ENCODE measurements around the gene SLC7A11. TPM values are rescaled to one million over a fixed set of nuclear protein-coding genes. Genes with fewer than 3 reads are reported as not detected.

SLC7A11 gene
- total and polyA plus RNA-seq, 10 of the 15 experiments (the other 5 are each of a cell fraction or from before 2014, with no cell fraction given), result 1.6 to 9.8 (median 3.5) TPM

DNA sequence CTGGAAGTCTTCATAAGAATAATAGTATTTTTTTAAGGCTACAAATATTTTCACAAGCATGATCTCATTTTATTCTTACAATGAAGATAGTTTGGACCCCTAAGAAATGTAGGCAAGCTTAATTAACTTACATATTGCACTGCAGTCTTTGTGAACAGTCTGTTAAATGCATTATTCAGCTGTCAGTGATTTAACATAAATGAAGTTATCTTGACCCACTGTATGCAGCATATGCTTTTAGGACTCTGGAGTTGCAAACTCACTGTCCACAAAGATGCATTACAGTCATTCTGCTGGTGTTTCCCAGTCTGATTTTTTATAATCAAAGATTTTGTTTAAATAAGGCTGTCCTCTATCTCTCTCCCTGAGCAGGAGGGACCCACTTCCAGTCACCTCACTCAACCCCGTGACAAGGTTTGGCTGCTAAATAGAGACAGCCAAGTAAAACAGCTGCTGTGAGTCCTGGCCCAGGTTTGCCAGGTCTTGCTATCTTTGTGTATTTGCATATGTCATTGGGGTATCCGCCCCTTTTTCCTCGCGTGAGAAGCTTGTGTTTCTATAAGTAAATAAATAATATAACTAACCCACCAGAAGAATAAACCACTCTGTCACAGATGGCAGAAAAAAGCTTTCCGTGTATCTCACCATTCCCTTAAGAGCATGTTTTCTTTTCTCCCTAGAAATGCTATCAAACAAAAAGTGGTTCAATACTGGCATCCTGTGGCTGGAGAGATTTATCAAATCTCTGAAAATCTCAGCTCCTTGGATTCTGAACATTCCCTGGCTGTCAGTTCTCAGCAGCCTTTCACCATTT, 67.0 kb downstream of the SLC7A11 start (continued):
- TF ChIP-seq, protein P1, sequence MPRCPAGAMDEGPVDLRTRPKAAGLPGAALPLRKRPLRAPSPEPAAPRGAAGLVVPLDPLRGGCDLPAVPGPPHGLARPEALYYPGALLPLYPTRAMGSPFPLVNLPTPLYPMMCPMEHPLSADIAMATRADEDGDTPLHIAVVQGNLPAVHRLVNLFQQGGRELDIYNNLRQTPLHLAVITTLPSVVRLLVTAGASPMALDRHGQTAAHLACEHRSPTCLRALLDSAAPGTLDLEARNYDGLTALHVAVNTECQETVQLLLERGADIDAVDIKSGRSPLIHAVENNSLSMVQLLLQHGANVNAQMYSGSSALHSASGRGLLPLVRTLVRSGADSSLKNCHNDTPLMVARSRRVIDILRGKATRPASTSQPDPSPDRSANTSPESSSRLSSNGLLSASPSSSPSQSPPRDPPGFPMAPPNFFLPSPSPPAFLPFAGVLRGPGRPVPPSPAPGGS (IDR thresholded peaks at IDR 0.05; ENCODE audit: borderline replicate concordance, insufficient read depth, low read depth, low read length, poor library complexity, severe bottlenecking), result no peak
- no peak for TF ChIP-seq JUND (IDR thresholded peaks at IDR 0.05; ENCODE audit: low read depth, low read length)

DNA sequence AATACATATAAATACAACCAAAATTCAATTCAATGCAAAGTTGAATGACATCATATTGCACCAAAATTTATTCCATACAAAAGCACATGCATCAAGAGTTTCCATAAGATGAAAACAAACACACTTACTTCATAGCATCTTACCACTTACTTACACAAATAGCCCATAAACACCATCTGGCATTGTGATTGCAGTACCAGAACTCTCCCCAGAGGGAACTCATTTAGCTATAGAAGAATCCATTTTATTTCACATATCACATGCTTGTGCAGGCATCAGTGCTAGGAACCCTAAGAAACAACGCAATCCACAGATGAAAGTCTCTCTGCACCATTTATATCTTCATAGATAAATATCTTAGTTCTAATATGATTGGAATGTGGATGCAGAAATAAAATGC, 77.9 kb downstream of the SLC7A11 start:
- CTCF ChIA-PET, result interaction anchor here (2.1 to 3.6 kb wide), 2 partner anchors 19 to 128 kb away, joined by 5 to 12 read pairs; no protein-coding TSS in a partner anchor
- BruUV-seq (replicated peaks), result no TSS peak
- no peak for DNase-seq (ENCODE audit: low read depth, low spot score)
- Histone ChIP-seq H3K9me3 (replicated peaks; ENCODE audit: control insufficient read depth, insufficient read depth, low read length) (no peaks in the 10 kb centered on the region), H3K27ac (ENCODE audit: control insufficient read depth, insufficient read depth) (no peak overlapping the region), H3K4me3 (no peak overlapping the region), H3K79me2 (ENCODE audit: control insufficient read depth, insufficient read depth, low read length) (no peaks in the 10 kb centered on the region), H3K4me2 (ENCODE audit: control insufficient read depth, insufficient read depth) (no peak overlapping the region), H4K20me1 (ENCODE audit: control insufficient read depth, insufficient read depth) (no peaks in the 10 kb centered on the region), H3K27me3 (replicated peaks in 1 of 2; ENCODE audit: control insufficient read depth in 2 of 2, insufficient read depth in 2 of 2, low read length in 1 of 2) (no peaks in the 10 kb centered on the region), H2AFZ (ENCODE audit: control insufficient read depth, low read depth, low read length) (no peak overlapping the region), H3K36me3 (ENCODE audit: control insufficient read depth in 2 of 2, insufficient read depth in 2 of 2, low read length in 1 of 2) (no peaks in the 10 kb centered on the region), H3K4me1 (ENCODE audit: control insufficient read depth, insufficient read depth, low read length) (no peaks in the 10 kb centered on the region), H3K9ac (ENCODE audit: control insufficient read depth, insufficient read depth, low read length) (no peak overlapping the region)
- 96% methylated on average over 1 of the region's 1 CpG for WGBS (ENCODE audit: insufficient coverage, insufficient replicate concordance, low lambda C conversion rate, missing lambda C conversion rate)
- POLR2A ChIA-PET, result no interaction called here
- no peak for ATAC-seq
- FAIRE-seq, result no peak
- SMC1A ChIA-PET (ENCODE audit: uncharacterized antibody, unreplicated experiment), result interaction anchor here (3.1 kb wide), 1 partner anchor 10 kb away, joined by 9 read pairs; no protein-coding TSS in a partner anchor
- RAD21 ChIA-PET (ENCODE audit: unreplicated experiment), result interaction anchor here (0.8 kb wide), 1 partner anchor 17 kb away, joined by 3 read pairs; no protein-coding TSS in a partner anchor
- no peak for TF ChIP-seq TCF7 (IDR thresholded peaks at IDR 0.05; ENCODE audit: borderline replicate concordance)
- no peak for TF ChIP-seq ZNF384 (IDR thresholded peaks at IDR 0.05; ENCODE audit: borderline replicate concordance, low read depth, low read length)
- no peak for TF ChIP-seq HCFC1 (IDR thresholded peaks at IDR 0.05; ENCODE audit: low read length)
- no peak for TF ChIP-seq YBX1 (IDR thresholded peaks at IDR 0.05)
- no peak for TF ChIP-seq FOS (IDR thresholded peaks at IDR 0.05; ENCODE audit: borderline replicate concordance, extremely low read depth, insufficient read length)
- TF ChIP-seq MTA3 (IDR thresholded peaks at IDR 0.05; ENCODE audit: borderline replicate concordance, low read length), result no peak
- TF ChIP-seq SMAD5 (IDR thresholded peaks at IDR 0.05; ENCODE audit: low read depth), result no peak
- no peak for TF ChIP-seq STAT3 (IDR thresholded peaks at IDR 0.05; ENCODE audit: low read depth, low read length)
- no peak for TF ChIP-seq SMC3 (IDR thresholded peaks at IDR 0.05; ENCODE audit: borderline replicate concordance, low read length)
- TF ChIP-seq, protein P2, sequence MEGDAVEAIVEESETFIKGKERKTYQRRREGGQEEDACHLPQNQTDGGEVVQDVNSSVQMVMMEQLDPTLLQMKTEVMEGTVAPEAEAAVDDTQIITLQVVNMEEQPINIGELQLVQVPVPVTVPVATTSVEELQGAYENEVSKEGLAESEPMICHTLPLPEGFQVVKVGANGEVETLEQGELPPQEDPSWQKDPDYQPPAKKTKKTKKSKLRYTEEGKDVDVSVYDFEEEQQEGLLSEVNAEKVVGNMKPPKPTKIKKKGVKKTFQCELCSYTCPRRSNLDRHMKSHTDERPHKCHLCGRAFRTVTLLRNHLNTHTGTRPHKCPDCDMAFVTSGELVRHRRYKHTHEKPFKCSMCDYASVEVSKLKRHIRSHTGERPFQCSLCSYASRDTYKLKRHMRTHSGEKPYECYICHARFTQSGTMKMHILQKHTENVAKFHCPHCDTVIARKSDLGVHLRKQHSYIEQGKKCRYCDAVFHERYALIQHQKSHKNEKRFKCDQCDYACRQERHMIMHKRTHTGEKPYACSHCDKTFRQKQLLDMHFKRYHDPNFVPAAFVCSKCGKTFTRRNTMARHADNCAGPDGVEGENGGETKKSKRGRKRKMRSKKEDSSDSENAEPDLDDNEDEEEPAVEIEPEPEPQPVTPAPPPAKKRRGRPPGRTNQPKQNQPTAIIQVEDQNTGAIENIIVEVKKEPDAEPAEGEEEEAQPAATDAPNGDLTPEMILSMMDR (IDR thresholded peaks at IDR 0.05 in 2 of 3, conservative IDR thresholded peaks at IDR 0.05 in 1 of 3; ENCODE audit: control insufficient read depth in 2 of 3, extremely low read depth in 1 of 3, insufficient read depth in 1 of 3, low read depth in 3 of 3, low read length in 3 of 3), result no peak
- intact Hi-C loops (cut with micrococcal nuclease; ENCODE audit: unreplicated experiment) (no loop called here), in situ Hi-C loops (cut with MboI) (no loop called here)
